Ascending aorta (tissue), 2 donors: ENCODE measurements around the gene KEAP1. TPM values are rescaled to one million over a fixed set of nuclear protein-coding genes. Genes with fewer than 3 reads are reported as not detected.
"Not testable (repeated sequence)": the region's sequence is repeated elsewhere in the genome, so short reads cannot be mapped to it uniquely, and the experiment has no call there.

Experiments used
- DNase-seq, 2 donors: peaks; one replicate each; pipeline ENCODE4 v3.0.0-alpha.2; 2019; ENCODE audit warnings: low spot score in 2 of 2
- H3K27ac ChIP-seq, 2 donors: fragments of 200-600 bp; sonication (generic); one replicate each; pipeline ENCODE4 v1.5.1; 2016 to 2017; ENCODE audit warnings: mild to moderate bottlenecking in 1 of 2
- H3K27me3 ChIP-seq: fragments of 200-600 bp; sonication (generic); one replicate; pipeline ENCODE4 v1.5.1; 2017
- H3K36me3 ChIP-seq, 2 donors: fragments of 200-600 bp; sonication (generic); one replicate each; pipeline ENCODE4 v1.5.1; 2016
- H3K4me1 ChIP-seq, 2 donors: fragments of 200-600 bp; sonication (generic); one replicate each; pipeline ENCODE4 v1.5.1; 2016 to 2017; ENCODE audit warnings: mild to moderate bottlenecking in 1 of 2
- H3K4me3 ChIP-seq, 2 donors: fragments of 200-600 bp; sonication (generic); one replicate each; pipeline ENCODE4 v1.5.1; 2016 to 2017; ENCODE audit warnings: mild to moderate bottlenecking in 1 of 2
- H3K9me3 ChIP-seq, 2 donors: fragments of 200-600 bp; sonication (generic); one replicate each; pipeline ENCODE4 v1.5.1; 2016
- CTCF ChIP-seq, 3 experiments: fragments of 200-600 bp in 2 of 3; fragments of 450-650 bp in 1 of 3; sonication (generic) in 2 of 3; IDR thresholded peaks; one replicate each; pipeline ENCODE4 v1.5.1; 2016 to 2019; ENCODE audit warnings: antibody characterized with exemption in 3 of 3, mild to moderate bottlenecking in 1 of 3, moderate library complexity in 1 of 3
- intact Hi-C: fragments of 100-400 bp; cut with DNase I; formaldehyde crosslinking; loops from one replicate; pipeline ENCODE4 v1.15.1; 2023
- total RNA-seq: library from RNA; depleted of rRNA; stranded (reverse); fragments of >200 nt; gene quantifications from one replicate; pipeline ENCODE4 v1.1.0, GENCODE V29; 2016

KEAP1 gene
- total RNA-seq, 1 donor from 2014 or later = 57.8 TPM

- TF ChIP-seq CTCF (IDR thresholded peaks at IDR 0.05) = no peak
- no peaks in the 10 kb centered on the region for H3K9me3 ChIP-seq
- no peaks in the 10 kb centered on the region for H3K36me3 ChIP-seq
- intact Hi-C loops = no loop called here
- H3K27me3 ChIP-seq = no peaks in the 10 kb centered on the region
- no peaks in the 10 kb centered on the region for H3K4me1 ChIP-seq
- DNase-seq = no peak
- H3K27ac ChIP-seq = no peak overlapping the region
- H3K4me3 ChIP-seq = no peak overlapping the region
Measured at GRCh38 chr19:10532457-10532856, 29.3 kb upstream of the KEAP1 start.

DNA sequence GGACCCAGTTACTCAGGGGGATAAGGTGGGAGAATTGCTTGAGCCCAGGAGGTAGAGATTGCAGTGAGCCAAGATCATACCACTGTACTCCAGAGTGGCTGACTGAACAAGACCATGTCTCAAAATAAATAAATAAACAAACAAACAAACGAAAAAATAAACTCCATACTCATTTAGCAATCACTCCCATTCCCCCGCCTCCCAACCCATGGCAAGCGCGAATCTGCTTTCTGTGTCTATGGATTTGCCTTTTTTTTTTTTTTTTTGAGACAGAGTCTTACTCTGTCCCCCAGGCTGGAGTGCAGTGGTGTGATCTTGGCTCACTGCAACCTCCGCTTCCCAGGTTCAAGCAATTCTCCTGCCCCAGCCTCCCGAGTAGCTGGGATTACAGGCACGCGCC lies 23.7 kb upstream of the KEAP1 start:
- DNase-seq, H3K4me3 ChIP-seq, H3K4me1 ChIP-seq, H3K9me3 ChIP-seq, H3K36me3 ChIP-seq, intact Hi-C loops, H3K27ac ChIP-seq, H3K27me3 ChIP-seq: not testable (repeated sequence)

GRCh38 chr19:10525636-10526035 lies 22.5 kb upstream of the KEAP1 start:
- Histone ChIP-seq H3K36me3 (no peaks in the 10 kb centered on the region), H3K9me3 (no peaks in the 10 kb centered on the region), H3K4me1 (no peaks in the 10 kb centered on the region), H3K4me3 (no peak overlapping the region), H3K27me3 (no peaks in the 10 kb centered on the region), H3K27ac (no peak overlapping the region)
- TF ChIP-seq CTCF (IDR thresholded peaks at IDR 0.05) = no peak
- no peak for DNase-seq
- intact Hi-C loops = no loop called here

DNA sequence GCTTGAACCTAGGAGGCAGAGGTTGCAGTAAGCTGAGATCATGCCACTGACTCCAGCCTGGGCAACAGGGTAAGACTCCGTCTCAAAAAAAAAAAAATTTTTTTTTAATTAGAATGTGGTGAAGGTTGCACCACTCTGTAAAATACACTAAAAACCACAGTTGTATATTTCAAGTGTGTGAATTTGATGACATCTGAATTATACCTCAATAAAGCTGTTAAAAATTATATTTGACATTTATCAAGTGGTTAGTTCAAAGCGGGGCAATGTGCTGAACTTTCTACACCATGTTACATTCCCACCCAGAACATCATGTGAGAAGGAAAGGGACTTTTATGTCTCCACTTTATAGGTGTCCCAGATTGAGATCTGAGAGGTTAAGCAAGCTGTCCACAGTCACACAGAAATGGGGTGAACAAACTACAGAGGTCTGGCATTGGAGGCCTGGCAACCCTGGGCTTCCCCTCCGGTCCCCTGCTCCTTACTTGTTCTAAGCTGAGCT lies 20.0 kb upstream of the KEAP1 start:
- no peak for TF ChIP-seq CTCF (IDR thresholded peaks at IDR 0.05)
- Histone ChIP-seq H3K27me3 (peaks cover 4% of the 10 kb centered on the region), H3K4me1 (peaks cover 0 to 1% of the 10 kb centered on the region in 2 donors), H3K36me3 (no peaks in the 10 kb centered on the region), H3K27ac (no peak overlapping the region), H3K9me3 (no peaks in the 10 kb centered on the region), H3K4me3 (no peak overlapping the region)
- no peak for DNase-seq
- intact Hi-C loops = no loop called here

DNA sequence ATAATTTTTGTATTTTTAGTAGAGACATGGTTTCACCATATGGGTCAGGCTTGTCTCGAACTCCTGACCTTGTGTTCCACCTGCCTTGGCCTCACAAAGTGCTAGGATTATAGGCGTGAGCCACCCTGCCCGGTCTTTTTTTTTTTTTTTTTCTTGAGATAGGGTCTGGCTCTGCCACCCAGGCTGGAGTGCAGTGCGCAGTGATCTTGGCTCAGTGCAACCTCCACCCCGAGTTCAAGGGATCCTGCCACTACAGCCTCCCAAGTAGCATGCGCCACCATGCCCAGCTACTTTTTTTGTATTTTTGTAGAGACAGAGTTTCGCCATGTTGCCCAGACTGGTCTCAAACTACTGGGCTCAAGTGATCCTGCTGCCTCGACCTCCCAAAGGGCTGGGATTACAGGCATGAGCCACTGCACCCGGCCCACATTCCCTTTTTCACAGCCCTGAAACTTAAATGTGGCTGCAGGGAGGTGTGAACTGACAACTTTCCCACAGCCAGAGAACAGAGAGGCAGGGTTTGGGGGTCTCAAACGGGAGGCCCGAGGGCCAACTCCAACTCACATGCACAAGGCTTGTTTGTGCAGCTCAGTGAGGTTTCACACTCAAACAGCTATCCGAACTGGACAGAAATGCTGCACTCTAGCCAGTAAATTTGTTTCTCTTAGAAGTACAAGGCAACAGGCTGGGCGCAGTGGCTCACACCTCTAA lies 18.5 kb upstream of the KEAP1 start:
- no peaks in the 10 kb centered on the region for H3K9me3 ChIP-seq
- no peak for DNase-seq
- peaks cover 4 to 9% of the 10 kb centered on the region in 2 donors for H3K4me1 ChIP-seq
- no peaks in the 10 kb centered on the region for H3K36me3 ChIP-seq
- H3K27ac ChIP-seq = no peak overlapping the region
- H3K4me3 ChIP-seq = no peak overlapping the region
- TF ChIP-seq CTCF (IDR thresholded peaks at IDR 0.05) = no peak
- peaks cover 4% of the 10 kb centered on the region for H3K27me3 ChIP-seq
- intact Hi-C loops = no loop called here

- no peak overlapping the region for H3K4me3 ChIP-seq
- intact Hi-C loops = no loop called here
- no peaks in the 10 kb centered on the region for H3K36me3 ChIP-seq
- H3K4me1 ChIP-seq = peaks cover 4 to 9% of the 10 kb centered on the region in 2 donors
- H3K9me3 ChIP-seq = no peaks in the 10 kb centered on the region
- DNase-seq = no peak
- H3K27me3 ChIP-seq = peaks cover 4% of the 10 kb centered on the region
- TF ChIP-seq CTCF (IDR thresholded peaks at IDR 0.05) = no peak
- no peak overlapping the region for H3K27ac ChIP-seq
Measured at GRCh38 chr19:10520652-10521318, 17.6 kb upstream of the KEAP1 start.
